BJ (cell line): ENCODE results near the gene PTBP3. TPM values are rescaled to one million over a fixed set of nuclear protein-coding genes. Genes with fewer than 3 reads are reported as not detected.

Experiments
- CTCF ChIA-PET: fragments of 350-600 bp; formaldehyde crosslinking; extraction: SDS; loops from one replicate; lab custom pipeline; 2021; ENCODE audit warnings: antibody characterized with exemption, inconsistent platforms; lab: Yijun Ruan, JAX
- POLR2A ChIA-PET: fragments of 300-600 bp; sonication (Branson Sonifier 250); formaldehyde crosslinking; extraction: SDS; loops from one replicate; lab custom pipeline; 2021; ENCODE audit warnings: antibody characterized with exemption; lab: Charles Lee
- DNase-seq: peaks from one replicate; pipeline ENCODE4 v3.0.0-alpha.2; 2011; ENCODE audit warnings: low read depth
- H3K27me3 ChIP-seq: 2 replicates; pipeline ENCODE4 v1.6.0; 2011; ENCODE audit warnings: low read length; ENCODE audit not compliant: control insufficient read depth, insufficient read depth
- H3K36me3 ChIP-seq: 2 replicates; pipeline ENCODE4 v1.5.1; 2011; ENCODE audit warnings: low read length; ENCODE audit not compliant: control insufficient read depth, insufficient read depth
- H3K4me3 ChIP-seq: 2 replicates; pipeline ENCODE4 v1.5.1; 2011; ENCODE audit warnings: low read depth, mild to moderate bottlenecking, control low read depth, low read length
- CTCF ChIP-seq: IDR thresholded peaks from 2 replicates; pipeline ENCODE4 v1.5.1; 2011; ENCODE audit warnings: low read depth, mild to moderate bottlenecking, control low read depth, inconsistent platforms, low read length, moderate library complexity; ENCODE audit not compliant: insufficient read depth
- polyA plus RNA-seq: library from polyadenylated mRNA; depleted of rRNA; stranded (reverse); fragments of >200 nt; gene quantifications from 2 replicates; pipeline ENCODE4 v1.2.3, GENCODE V29; 2011

The PTBP3 gene
- polyA plus RNA-seq, 1 experiment = 44.4 TPM

- H3K27me3 ChIP-seq = no peaks in the 10 kb centered on the region
- POLR2A ChIA-PET = no interaction called here
- H3K4me3 ChIP-seq = no peak overlapping the region
- CTCF ChIA-PET = no interaction called here
- TF ChIP-seq CTCF = no peak
- DNase-seq = no peak
- peaks cover 3% of the 10 kb centered on the region; the same call in 1 of the 2 replicates for H3K36me3 ChIP-seq
Measured at GRCh38 chr9:112265391-112265790, 68.0 kb downstream of the PTBP3 start.

- Histone ChIP-seq H3K36me3 (peaks cover 3% of the 10 kb centered on the region; the same call in 1 of the 2 replicates), H3K4me3 (no peak overlapping the region), H3K27me3 (no peaks in the 10 kb centered on the region)
- no peak for DNase-seq
- ChIA-PET CTCF (interaction anchor here (0.7 kb wide), 2 partner anchors 37 to 97 kb away, joined by 3 to 4 read pairs; no protein-coding TSS in a partner anchor), POLR2A (no interaction called here)
- no peak for TF ChIP-seq CTCF
Measured at GRCh38 chr9:112262577-112262976, 70.8 kb downstream of the PTBP3 start.

- ChIA-PET CTCF (interaction anchor here (0.5 to 1.3 kb wide), 2 partner anchors 28 to 616 kb away, joined by 3 read pairs; no protein-coding TSS in a partner anchor), POLR2A (no interaction called here)
- no peak for TF ChIP-seq CTCF
- H3K27me3 ChIP-seq = no peaks in the 10 kb centered on the region
- DNase-seq = no peak
- no peak overlapping the region for H3K4me3 ChIP-seq
- peaks cover 3% of the 10 kb centered on the region; the same call in 1 of the 2 replicates for H3K36me3 ChIP-seq
Measured at GRCh38 chr9:112261133-112261532, 72.3 kb downstream of the PTBP3 start.

- ChIA-PET POLR2A (no interaction called here), CTCF (interaction anchor here (0.9 kb wide), 1 partner anchor 79 kb away, joined by 3 read pairs; no protein-coding TSS in a partner anchor)
- Histone ChIP-seq H3K27me3 (no peaks in the 10 kb centered on the region), H3K4me3 (no peak overlapping the region), H3K36me3 (peaks cover 3% of the 10 kb centered on the region; the same call in 1 of the 2 replicates)
- TF ChIP-seq CTCF = no peak
- no peak for DNase-seq
Measured at GRCh38 chr9:112258106-112258505, 75.3 kb downstream of the PTBP3 start.

- DNase-seq = no peak
- no peak overlapping the region for H3K4me3 ChIP-seq
- no peak for TF ChIP-seq CTCF
- ChIA-PET CTCF (no interaction called here), POLR2A (no interaction called here)
- H3K36me3 ChIP-seq = no peaks in the 10 kb centered on the region; the same call in 1 of the 2 replicates
- H3K27me3 ChIP-seq = no peaks in the 10 kb centered on the region
Measured at GRCh38 chr9:112252194-112252593, 81.2 kb downstream of the PTBP3 start.
